ENCODE results near the gene SOBP.

SOBP gene

DNA sequence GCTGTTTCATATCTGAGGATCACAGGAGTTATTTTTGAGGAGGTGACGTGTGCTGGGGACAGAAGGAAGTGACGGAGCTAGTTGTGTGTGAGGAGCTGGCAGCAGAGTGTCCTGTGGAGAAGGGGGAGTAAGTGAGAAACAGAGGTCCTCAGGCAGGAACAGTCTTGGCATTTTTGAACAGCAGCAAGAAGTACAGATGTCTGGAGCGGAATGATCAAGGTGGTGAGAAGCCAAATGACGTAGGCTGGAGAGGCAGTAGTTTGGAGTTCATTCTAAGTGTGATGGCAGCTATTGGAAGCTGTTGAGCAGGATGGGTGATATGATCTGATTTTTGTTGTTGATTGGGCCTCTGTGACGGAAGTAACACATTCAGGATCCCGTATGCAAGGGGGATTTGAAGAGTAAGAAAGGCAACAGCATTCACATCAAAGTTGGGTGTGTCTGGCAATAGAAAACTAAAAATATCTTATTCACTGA, 52.3 kb downstream of the SOBP start:
- TF ChIP-seq, protein P1, sequence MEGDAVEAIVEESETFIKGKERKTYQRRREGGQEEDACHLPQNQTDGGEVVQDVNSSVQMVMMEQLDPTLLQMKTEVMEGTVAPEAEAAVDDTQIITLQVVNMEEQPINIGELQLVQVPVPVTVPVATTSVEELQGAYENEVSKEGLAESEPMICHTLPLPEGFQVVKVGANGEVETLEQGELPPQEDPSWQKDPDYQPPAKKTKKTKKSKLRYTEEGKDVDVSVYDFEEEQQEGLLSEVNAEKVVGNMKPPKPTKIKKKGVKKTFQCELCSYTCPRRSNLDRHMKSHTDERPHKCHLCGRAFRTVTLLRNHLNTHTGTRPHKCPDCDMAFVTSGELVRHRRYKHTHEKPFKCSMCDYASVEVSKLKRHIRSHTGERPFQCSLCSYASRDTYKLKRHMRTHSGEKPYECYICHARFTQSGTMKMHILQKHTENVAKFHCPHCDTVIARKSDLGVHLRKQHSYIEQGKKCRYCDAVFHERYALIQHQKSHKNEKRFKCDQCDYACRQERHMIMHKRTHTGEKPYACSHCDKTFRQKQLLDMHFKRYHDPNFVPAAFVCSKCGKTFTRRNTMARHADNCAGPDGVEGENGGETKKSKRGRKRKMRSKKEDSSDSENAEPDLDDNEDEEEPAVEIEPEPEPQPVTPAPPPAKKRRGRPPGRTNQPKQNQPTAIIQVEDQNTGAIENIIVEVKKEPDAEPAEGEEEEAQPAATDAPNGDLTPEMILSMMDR (conservative IDR thresholded peaks at IDR 0.05; ENCODE audit: low read depth, low read length), result no peak
- H3K4me3 ChIP-seq (ENCODE audit: low read depth, low read length), result no peak overlapping the region
- no peak for DNase-seq (ENCODE audit: low read depth)

DNA sequence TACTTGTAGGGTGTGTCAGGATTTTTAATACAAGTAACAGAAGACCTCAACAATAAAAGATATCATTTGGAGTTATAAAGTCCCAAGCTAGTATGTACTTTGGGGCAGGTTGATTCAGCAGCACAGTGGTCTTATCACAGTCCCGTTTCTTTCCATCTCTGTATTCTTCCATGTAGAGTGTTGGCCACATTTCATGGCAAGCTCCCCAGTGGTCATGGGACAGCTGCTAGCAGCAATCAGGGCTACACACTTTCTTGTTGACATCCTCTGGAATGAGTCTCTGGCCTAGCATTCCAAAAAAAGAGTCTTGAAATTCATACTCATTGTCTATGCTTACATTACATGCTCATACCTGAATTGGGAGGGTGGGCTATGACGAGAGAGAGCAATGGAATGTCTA, 53.2 kb downstream of the SOBP start:
- no peak overlapping the region for H3K4me3 ChIP-seq (ENCODE audit: low read depth, low read length)
- DNase-seq (ENCODE audit: low read depth), result no peak
- TF ChIP-seq, protein P1 (conservative IDR thresholded peaks at IDR 0.05; ENCODE audit: low read depth, low read length), result no peak

DNA sequence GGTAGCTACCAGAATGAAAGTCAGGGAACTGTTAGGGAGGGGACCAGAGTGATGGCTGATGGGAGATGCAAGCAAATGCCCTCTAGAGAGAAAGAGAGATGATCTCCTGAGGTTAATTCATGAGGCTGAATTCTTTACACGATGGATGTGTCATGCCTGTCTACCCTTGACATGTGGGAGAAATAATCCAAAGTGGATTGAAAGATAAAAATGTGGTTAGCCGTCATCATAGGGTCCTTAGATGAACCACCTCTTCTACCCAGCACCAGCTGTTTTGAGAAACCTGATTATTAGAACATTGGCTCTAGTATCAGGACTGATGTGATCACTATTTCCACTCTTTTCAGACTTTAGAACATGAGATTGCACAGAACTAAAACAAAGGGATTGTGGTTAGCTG, 53.6 kb downstream of the SOBP start:
- TF ChIP-seq, protein P1 (conservative IDR thresholded peaks at IDR 0.05; ENCODE audit: low read depth, low read length), result no peak
- H3K4me3 ChIP-seq (ENCODE audit: low read depth, low read length), result no peak overlapping the region
- no peak for DNase-seq (ENCODE audit: low read depth)

DNA sequence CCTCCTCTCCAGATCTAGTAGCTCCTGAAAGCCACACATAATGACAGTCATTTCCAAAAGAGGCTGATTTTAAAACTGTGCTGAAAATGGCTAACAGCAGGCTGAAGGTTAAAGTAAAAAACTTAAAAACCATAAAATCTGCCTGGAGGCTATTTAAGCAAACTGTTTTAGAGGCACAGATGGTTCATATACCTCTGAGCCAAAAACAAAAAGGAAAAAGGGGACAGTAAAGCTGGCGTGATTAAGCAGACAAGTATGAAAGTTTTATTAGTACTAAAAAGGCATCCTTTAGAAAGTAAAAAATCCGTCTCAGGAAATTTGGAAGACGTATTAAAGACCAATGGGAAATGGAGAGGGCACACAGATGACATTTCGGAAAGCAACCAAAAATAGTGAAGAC, 55.8 kb downstream of the SOBP start:
- TF ChIP-seq, protein P1 (conservative IDR thresholded peaks at IDR 0.05; ENCODE audit: low read depth, low read length), result no peak
- DNase-seq (ENCODE audit: low read depth), result no peak
- H3K4me3 ChIP-seq (ENCODE audit: low read depth, low read length), result no peak overlapping the region

DNA sequence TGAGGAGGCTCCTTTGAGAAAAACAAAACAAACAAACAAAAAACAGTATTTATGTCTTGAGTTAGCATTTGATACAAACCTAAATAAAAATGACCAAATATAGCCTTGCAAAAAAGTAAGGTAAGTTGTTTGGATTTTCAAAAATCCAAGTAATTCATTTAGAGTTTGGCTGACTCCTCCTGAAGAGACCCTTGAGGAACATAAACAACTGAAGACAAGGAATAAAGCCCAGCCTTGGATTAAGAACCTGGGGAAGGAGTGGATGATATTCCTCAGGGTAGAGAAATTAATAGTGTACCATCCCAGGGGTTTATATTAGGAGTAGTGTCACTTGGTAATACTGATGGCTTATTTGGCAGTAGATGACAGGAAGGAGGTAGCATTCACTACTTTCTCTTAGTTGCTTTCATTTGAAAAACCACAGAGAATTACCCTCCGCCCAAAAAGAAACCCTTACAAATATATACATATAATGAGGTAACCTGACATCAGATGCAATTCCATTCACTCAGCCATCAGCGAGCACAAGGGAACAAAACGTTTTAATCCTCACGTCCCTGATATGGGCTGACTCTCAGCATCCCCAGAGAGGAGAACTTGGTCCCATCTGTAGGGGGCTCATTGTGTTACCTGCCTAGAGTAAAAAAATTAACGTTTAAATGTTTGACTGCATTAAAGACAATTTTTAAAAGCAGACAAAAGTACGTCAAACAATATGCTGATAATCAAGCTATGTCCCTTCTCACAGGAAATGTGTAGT, 57.0 kb downstream of the SOBP start:
- DNase-seq (ENCODE audit: low read depth), result no peak
- no peak overlapping the region for H3K4me3 ChIP-seq (ENCODE audit: low read depth, low read length)
- TF ChIP-seq, protein P1 (conservative IDR thresholded peaks at IDR 0.05; ENCODE audit: low read depth, low read length), result no peak

DNA sequence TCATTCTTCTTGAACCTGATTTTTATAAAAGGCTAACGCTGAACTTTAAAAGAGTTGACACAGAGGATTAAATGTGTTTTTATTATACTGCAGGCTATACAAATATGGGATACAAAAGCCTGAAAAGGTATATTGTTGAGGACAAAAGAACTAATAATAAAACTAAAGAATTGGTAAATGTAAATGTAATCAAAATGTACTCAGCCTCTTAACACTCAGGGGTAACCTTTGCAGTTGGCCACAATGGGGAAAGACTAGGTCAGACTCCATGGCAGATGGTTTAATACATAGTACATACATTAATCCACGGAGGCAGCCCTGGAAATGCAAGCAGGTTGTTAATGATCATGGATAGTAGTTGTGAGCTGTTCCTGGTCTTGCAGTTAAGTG, 57.5 kb downstream of the SOBP start:
- H3K4me3 ChIP-seq (ENCODE audit: low read depth, low read length), result no peak overlapping the region
- DNase-seq (ENCODE audit: low read depth), result no peak
- TF ChIP-seq, protein P1 (conservative IDR thresholded peaks at IDR 0.05; ENCODE audit: low read depth, low read length), result no peak

DNA sequence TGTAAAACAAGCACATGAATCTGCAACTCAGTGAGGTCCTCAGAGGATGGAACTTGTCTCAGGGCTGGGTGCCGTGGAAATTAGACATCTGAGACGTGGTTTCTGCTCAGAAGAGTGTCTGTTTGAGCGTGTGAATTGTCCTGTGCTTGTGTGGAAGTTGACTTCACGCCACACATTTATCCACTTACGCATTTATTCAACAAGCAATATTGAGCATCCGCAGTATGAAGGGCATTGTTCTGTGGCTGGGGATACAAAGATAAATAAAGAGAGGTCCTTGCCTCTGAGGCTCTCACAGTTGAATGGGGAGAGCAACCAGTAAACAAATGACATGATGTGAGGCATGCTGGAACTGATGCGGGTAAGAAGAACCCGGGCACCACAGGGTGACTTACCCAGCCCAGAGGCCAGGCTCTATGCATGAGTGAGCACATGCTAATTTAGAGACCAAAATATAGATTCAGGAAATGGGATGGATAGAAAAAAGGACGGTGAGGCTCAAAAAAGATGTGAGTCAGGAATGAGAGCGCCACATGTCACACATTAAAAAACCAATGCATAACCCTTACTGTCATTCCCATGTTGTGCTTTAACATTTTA, 60.4 kb downstream of the SOBP start:
- no peak for DNase-seq (ENCODE audit: low read depth)
- no peak overlapping the region for H3K4me3 ChIP-seq (ENCODE audit: low read depth, low read length)
- TF ChIP-seq, protein P1 (conservative IDR thresholded peaks at IDR 0.05; ENCODE audit: low read depth, low read length), result no peak

Data from choroid plexus epithelial cell (primary cell).